22Rv1 (cell line): ENCODE data around the gene KRT33B.

Experiments
- CTCF ChIP-seq: fragments of 450-650 bp; IDR thresholded peaks from 2 replicates; pipeline ENCODE4 v1.5.1; 2017; ENCODE audit warnings: mild to moderate bottlenecking
- ZFX ChIP-seq: fragments of 450-650 bp; IDR thresholded peaks from 2 replicates; pipeline ENCODE4 v1.6.1; 2017; ENCODE audit warnings: antibody characterized with exemption, borderline replicate concordance

- TF ChIP-seq CTCF (no peak), ZFX (no peak)
These were observed 42.0 kb downstream of the KRT33B start for GRCh38 chr17:41327411-41328120.
